HK-2 (cell line): ENCODE results near the gene PDE1A.
"Not testable (repeated sequence)": the region's sequence is repeated elsewhere in the genome, so short reads cannot be mapped to it uniquely, and the experiment has no call there.

Experiments used
- DNase-seq: peaks from one replicate; pipeline ENCODE4 v3.0.0-alpha.2; 2018; ENCODE audit not compliant: unreplicated experiment

PDE1A gene

DNA sequence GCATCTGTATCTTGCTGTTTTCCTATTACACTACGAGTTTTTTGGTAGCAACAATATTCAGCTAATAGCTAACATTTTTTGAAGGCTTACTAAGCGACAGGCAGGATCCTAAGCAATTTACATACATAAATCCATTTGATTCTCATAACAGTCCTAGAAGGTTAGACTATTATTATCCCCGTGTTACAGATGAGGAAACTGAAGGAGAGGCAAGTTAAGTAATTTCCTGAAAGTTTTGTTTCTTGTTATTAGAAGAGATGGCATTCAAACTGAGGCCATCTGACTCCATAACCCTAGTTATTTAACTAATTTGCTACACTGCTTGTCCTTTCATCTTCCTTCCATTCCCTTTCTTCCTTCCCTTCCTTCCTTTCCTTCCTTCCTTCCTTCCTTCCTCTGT, 68.2 kb downstream of the PDE1A start:
- no peak for DNase-seq

DNA sequence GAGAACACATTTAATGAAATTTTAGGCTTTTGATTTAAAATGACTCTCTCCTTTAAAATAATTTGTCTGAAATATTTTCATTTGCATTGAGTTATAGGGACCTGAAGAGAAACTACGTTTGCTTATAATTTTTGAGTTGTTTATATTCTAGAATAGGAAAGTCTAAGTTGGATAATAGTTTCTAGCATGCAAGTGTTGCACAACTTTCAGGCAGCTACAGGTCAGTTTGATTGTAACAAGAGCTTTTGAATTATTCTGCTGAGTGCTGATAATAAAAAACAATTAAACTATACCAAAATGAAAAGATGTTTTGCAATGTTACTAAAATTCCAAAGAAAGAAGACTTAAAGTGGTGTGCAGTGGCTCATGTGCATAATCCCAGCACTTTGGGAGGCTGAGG, 71.0 kb downstream of the PDE1A start:
- DNase-seq = no peak

DNA sequence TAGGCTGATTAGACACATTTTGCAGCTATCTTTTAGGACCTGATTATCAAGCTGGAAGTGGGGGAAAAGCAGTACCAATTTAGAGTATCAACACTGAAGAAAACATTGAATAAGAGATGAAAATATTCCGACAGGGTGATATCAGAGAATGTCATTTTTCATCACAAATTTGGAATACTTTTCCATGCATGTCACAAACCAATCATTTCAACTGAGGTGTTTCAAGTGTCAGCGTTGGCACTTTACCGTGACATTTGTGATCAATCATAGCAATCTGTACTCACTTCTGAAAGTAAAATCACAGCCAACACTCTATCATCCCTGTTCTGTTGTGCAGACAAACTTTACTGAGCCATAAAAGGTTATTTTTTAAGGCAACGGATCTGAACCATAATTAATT, 75.4 kb downstream of the PDE1A start:
- no peak for DNase-seq

DNA sequence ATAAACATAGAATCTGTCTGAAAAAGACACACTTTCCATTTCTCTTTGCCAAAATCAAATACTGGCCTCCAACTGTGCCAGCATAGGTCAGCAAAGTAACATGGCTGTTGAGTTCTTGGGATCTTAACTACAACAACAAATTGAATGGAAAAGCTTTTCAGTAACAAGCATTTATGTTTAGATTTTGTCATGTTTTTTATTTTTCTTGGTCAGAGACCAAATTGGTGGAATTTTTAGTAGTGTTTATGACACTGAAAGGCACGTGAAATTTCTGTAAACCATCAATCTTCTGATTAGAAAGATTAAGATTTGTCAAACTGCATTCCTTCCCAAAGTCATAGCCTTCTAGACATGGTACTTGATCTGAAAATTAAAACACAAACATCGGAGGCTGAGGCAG, 77.6 kb downstream of the PDE1A start:
- no peak for DNase-seq

DNA sequence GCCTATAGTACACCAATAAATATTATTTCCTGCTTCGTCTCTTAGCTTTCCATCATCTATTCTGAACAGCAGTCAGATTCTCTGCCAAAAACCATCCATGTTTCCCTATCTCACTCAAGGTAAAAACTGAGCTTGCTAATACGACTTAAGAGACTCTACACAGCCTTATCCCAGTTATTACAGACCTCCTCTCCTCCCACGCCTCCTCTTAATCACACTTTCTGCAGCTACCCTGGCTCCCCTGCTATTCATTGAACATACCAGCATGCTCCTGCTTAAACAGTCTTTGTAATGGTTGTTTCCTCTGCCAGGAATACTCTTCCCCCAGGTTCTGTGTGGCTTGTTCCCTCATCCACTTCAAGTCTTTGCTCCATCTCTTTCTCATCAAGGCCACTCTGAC, 81.5 kb downstream of the PDE1A start:
- DNase-seq = no peak

DNA sequence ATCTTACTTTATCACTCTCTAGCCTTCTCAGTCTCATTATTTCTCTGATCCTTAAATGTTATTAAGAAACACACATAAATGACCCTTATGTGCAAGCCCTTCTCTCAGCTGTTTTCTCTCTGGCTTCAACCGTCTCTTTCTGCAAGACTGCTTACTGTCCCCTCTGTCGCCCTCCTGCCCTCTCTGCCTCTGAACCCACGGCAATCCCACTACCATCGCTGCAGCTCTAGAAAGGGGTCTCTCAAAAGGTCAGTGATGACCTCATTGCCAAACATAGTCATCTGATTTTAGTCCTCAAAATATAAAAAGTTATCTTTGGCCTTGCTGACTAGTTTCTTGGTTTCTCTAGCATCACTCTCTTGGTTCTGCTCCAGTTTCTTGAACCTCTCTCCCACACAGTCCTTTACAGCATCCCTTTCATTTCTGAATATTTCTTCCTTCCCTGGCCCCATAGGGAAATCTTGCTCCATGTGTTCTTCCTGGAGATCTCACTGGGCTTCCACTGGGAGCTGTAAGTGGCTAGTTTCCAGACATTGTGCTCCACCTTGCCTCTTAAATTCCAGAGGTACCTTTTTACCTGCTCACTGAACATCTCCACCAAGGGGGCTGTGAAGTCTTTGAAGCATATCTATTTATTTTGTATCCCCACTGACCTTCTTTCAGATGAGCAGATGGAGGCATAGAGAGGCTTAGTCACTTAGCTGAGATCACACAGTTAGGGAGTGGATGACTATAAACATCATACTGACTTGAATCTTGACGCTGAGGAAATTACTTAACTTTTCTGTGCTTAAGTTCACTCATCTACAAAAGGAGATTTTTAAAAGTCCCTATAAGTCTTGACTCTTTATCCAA, 96.2 kb downstream of the PDE1A start:
- no peak for DNase-seq

DNA sequence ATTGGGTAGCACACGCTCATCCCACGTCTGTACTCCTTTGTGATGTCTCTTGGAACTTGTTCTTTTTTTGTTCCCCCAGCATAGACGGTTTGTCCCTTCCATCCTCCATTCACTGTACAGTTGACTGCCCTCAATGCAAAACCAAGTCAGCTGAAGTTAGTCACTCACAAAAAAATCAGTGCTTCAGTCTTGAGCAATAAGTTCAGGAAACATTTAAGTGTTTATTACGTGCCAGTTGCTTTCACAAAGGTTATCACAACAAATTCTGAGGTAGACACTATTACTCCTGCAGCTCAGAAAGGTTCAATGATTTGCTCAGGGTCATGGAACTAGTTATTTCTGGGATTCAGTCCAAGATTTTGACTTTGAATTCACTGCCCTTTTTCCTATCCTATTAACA, 102.2 kb downstream of the PDE1A start:
- DNase-seq = peak; percentile 10

DNA sequence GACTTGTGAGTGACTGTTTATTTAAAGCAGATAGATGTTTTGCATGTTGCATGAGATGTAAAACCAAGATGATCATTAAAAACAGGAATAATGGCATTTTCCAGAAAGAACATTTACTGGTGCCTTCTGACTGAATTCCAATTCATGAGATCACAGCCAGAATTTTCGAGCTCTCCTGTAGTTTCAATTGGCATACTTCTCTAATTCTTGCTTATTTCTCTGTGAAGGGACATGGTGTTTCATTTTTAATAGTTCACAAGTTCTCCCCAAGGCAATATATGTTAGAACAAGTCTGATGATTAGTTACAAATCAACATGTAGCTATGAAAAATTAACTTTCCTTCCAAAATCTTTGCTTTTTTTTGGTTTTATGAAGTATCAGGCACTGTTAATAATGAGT, 105.7 kb downstream of the PDE1A start:
- DNase-seq = no peak

DNA sequence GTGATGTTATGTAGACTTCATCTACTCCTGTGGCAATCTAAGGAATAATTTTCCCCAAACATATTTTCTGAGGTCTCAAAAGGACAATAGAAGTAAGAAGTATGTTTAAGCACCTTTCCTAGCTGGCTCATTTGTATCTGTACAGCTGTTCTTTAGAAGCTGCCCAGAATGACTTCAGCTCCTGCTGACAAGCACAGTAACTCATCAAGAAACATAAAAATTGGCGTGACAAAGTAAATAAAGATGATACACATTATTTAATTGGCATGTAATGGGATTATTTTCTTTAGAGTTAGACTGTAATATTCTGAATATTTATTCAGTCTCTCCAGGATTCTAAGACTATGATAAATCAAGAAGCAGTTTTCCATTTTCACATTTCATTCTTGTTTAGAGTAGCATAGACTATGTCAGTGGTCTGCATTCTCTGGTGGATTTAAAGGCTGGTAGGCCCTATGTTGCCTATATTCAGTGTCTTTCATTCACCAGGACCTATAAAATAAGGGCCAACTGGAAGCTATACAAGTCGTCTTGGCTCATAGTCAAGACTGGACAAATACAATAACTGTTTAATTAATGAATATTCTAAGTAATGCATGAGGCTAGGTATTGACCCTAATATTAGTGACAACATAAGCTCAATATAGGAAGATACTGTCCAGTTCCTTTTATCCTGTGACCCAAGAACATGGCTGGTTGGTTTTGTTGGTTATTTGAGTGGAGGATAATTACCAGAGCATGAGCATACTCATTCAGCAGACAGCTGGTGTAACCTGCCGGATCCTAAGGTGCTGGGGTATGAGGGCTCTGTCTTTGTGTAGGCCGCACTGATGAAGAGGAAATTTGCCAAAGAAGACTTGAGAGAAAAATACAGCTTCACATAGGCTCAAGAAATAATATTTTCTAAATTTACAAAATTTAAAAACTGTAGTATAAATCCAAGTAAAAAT, 107.0 kb downstream of the PDE1A start:
- no peak for DNase-seq

DNA sequence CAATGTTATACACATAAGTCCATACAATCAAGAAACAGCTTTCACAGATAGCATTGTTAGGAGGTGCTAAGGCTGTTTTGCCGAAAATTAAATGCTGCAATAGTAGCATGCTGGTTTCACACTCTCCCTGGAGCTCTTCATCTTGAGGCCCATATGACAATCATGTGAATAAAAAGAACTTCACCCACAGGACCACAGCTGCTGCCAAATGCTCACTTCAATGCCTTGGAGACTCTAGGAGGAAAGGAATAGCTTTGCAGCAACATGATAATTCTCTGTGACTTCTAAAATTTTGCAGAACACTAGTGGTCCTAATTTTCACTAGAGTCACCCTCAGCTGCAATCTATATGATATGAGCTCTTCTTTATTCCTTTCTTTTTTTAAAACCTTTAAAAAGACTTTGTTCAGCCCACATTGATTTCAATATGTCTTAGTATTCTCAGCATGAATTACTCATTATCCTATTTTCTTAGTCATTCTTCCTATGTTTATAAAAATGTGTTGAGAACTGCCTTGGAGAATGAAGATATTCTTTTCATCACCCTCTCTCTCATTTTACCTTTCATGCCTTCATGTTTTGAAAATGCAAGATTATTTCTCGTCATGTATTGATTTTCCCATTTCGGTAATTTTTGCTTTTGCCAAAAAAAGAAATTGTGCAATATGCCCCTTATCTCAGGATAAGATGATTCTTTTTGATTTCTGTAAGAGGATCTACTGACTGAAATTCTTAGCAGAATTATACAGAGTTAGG, 108.2 kb downstream of the PDE1A start:
- no peak for DNase-seq

DNA sequence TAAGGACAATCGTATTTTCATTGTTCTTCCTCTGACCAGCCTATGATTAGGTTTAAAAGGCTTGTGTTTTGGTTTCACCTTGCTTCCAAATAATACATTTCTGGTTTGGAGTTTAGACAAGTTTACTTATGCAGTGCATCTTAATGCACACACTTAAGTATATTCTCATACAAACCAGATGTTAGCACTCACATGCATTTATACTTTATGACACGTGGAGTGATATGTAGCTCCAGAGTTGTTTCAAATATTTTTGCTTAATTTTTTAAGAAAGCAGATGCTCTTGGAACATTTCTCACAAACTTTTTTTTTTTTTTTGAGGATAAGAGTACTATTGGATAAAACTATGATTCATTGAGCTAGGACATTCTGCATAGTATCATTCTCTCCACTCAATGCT, 109.9 kb downstream of the PDE1A start:
- DNase-seq = no peak

DNA sequence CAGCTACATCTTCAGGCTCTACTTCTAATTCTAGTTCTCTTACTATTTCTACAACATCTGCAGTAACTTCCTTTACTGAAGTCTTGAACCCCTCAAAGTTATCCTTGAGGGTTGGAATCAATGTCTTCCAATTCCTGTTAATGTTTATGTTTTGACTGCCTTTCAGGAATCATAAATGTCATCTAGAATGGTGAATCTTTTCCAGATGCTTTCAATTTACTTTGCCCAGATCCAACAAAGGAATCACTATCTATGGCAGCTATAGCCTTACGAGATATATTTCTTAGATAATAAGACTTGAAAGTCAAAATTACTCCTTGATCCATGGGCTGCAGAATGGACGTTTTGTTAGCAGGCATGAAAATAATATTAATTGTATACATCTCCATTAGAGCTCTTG, 123.9 kb downstream of the PDE1A start:
- no peak for DNase-seq

DNA sequence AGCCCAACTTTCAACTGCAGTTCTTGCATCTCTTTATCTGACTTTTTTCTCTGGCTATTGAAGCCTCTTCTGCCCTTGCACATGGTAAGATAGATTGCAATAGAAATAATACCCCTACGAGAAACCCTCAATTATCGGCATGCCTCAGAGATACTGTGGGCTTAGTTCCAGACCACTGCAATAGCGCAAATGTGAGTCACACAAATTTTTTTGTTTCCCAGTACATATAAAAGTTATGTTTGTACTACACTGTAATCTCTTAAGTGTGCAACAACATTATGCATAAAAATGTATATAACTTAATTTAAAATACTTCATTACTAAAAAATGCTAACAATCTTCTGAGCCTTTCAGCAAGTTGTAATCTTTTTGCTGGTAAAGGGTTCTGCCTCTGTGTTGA, 124.7 kb downstream of the PDE1A start:
- no peak for DNase-seq

DNA sequence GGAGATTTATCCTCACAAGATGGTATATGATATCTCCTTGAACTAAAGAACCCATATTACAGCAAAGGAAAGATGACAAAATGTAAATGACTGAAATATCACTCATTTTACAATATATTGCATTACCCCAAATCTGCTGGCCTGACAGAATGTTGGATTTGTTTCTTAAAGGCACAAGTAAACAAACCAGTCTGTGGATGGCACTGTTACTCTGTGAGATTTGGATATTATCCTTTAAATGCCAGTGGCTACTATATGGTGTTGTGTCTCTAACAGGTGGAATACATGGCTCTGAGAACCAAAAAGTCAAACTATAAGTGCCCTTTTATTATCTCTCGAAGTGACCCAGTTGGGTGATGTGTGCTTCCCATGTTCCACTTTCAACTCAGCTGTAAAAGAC, 125.7 kb downstream of the PDE1A start:
- no peak for DNase-seq

DNA sequence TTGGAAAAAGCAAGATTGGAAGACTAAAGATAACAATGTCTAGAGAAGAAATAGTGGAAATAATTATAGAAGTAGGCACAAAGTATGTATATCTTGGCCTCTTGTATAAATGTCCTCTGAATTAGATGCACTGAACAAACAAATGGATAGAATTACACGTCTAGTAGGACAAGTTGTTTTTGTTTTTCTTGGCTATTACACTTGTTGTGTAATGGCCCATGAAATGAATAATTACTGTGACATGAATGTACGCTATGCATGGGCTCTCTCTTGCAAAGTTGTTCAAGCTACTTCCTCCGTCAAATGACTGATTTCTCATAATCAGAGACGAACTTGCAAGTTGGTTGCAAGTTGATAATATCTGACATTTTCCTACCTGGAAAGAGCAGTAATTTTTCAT, 126.2 kb downstream of the PDE1A start:
- no peak for DNase-seq

DNA sequence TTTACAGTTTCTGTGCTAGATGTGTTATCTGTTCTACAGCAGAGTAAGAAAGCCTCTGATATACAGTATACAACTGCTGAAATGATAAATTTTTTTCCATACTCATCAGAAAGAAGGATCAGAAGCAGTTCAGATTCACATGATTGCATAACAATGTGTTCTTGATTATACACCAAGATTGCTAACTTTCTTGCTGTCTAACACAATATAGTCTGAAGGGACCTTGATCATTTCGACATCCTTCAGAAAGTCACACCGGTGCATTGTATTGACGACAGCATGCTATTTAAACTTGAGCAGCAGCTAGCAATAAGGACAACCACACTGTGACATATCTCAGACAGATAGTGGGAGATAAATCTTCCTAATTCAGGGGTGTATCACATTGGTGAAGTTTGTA, 127.2 kb downstream of the PDE1A start:
- no peak for DNase-seq

DNA sequence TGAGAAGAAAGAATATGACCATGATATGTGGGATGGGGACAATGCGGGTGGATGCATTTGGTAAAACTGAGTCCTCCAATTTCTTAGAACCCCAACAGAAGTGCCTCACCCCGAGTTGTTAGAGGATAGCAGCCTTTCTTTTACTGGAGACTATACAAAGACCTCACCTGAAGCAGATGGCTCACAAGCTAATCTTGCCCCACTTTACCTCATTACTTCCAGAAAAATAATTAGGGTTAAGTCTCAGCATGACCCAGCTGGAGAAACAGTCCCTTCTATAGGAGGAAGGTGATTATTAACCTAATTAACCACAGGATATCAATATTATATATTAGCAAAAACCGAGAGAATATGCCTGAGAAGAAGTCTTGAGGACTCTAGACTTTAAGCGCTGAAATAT, 128.4 kb downstream of the PDE1A start:
- DNase-seq = no peak

DNA sequence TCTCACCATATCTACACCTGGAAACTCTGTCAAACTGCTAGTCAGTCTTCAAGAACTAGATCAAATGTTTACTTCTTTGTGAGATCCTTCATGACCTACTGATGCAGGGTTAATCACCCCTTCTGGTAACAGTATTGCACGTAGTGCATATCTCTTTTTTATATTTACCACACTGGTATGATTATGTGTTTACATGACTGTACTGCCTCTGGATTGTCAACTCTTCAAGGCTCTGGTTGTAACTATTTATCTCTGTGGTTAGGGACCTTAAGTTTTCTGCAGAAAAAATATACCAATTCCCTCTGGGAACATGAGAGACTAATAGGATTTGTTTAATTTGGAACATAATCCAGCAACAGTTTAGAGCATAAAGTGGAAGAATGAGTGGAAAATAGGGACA, 135.5 kb downstream of the PDE1A start:
- DNase-seq = no peak

DNA sequence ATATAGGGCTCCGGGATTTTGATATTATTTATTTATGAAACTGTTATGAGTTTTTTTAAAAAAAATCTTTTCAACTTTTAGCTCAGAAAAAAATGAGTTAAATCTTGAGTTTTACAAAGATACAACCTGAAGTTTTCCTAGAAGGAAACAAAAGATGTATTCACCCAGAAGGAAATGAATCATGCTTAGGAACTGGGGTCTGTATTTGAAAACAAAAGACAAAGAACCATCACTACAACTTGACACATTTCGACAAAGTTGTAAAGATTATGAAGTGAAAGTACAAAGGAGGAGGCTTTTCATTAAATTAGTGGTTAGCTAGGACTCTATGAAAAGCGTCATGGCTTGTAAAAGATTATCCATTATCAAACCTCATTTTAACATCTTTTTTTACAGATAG, 143.3 kb downstream of the PDE1A start:
- no peak for DNase-seq

DNA sequence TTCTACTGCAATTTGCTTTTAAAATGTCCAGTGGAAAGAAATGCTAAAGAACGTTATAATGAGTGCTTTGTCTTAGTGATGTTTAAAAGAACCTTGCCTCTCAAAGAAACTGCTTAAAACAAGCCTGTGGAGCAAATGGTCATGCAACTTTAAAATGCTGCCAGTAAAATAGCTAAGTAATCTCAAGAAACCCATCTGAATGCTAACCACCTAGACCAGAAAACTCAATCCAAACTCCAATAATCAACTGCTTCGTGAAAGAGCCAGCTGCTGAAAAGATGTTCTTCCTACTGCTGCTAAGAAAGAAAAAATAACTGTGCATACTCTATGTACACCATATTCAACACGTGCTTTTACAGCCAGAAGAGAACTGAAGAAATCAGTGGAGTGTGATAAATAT, 145.6 kb downstream of the PDE1A start:
- no peak for DNase-seq

DNA sequence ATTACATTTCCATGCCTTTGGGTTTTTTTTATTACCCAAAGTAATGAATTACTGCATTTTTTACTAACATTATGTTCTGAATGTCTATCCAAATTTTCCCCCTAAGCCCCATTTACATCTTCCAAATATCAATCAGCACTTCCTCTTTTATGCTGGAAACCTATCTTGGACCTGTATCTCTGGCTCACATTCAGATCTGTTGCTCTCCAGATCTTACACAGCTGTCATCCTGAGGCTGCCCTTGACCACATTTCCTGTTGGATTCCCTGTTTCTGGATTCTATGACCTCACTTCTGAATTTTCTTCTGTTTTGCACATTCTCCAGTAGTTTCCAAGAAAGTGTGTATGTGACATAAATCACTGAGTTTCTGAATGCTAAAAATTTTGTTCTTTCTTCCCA, 146.7 kb downstream of the PDE1A start:
- DNase-seq = no peak

DNA sequence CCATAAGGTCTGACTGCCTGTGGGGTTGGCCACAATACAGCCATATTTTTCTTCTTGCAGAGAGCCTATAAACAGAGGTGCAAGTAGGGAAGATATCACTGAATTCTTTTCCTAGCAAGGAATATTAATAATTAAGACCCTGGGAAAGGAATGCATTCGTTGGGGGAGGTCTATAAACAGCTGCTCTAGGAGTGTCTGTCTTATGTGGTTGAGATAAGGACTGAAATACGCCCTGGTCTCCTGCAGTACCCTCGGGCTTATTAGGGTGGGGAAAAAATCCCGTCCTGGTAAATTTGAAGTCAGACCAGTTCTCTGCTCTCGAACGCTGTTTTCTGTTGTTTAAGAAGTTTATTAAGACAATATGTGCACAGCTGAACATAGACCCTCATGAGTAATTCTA, 150.2 kb downstream of the PDE1A start:
- not testable (repeated sequence) for DNase-seq
